ENCODE measurements around the gene GFI1. TPM values are rescaled to one million over a fixed set of nuclear protein-coding genes. Genes with fewer than 3 reads are reported as not detected.

GFI1 gene
- total and polyA plus RNA-seq, 9 donors, result 0.12 to 0.92 (median 0.33) TPM; not detected in 1

DNA sequence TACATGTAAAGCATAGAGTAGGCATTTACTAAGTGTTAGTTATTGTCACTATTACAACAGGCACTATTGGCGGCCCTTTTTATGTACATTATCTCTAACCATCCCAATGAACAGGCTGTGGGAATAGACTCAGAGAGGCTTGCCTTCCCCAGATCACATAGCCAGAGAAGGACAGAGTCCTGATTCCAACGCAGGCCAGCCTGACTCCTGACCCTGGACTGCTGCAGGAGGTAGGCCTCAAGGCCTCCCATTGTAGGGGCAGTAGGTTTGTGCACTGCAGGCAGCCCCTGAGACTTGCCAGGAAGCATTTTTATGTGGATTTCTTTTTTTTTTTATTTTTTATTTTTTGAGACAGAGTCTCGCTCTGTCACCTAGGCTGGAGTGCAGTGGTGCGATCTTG is 6.4 kb upstream of the GFI1 start:
- no peak for TF ChIP-seq POLR2A (IDR thresholded peaks at IDR 0.05)
- TF ChIP-seq EP300 (IDR thresholded peaks at IDR 0.05), result no peak
- TF ChIP-seq, protein P1, sequence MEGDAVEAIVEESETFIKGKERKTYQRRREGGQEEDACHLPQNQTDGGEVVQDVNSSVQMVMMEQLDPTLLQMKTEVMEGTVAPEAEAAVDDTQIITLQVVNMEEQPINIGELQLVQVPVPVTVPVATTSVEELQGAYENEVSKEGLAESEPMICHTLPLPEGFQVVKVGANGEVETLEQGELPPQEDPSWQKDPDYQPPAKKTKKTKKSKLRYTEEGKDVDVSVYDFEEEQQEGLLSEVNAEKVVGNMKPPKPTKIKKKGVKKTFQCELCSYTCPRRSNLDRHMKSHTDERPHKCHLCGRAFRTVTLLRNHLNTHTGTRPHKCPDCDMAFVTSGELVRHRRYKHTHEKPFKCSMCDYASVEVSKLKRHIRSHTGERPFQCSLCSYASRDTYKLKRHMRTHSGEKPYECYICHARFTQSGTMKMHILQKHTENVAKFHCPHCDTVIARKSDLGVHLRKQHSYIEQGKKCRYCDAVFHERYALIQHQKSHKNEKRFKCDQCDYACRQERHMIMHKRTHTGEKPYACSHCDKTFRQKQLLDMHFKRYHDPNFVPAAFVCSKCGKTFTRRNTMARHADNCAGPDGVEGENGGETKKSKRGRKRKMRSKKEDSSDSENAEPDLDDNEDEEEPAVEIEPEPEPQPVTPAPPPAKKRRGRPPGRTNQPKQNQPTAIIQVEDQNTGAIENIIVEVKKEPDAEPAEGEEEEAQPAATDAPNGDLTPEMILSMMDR (IDR thresholded peaks at IDR 0.05), result no peak
- Histone ChIP-seq H3K27ac (no peak overlapping the region), H3K4me1 (ENCODE audit: insufficient read depth) (no peaks in the 10 kb centered on the region), H3K36me3 (no peaks in the 10 kb centered on the region), H3K4me3 (no peak overlapping the region), H3K27me3 (no peaks in the 10 kb centered on the region), H3K9me3 (no peaks in the 10 kb centered on the region)
- no peak for DNase-seq
- intact Hi-C loops (cut with DNase I), result no loop called here
- WGBS, 3 donors, result 89 to 93% (median 89%) methylated on average over 4 of the region's 4 CpGs

DNA sequence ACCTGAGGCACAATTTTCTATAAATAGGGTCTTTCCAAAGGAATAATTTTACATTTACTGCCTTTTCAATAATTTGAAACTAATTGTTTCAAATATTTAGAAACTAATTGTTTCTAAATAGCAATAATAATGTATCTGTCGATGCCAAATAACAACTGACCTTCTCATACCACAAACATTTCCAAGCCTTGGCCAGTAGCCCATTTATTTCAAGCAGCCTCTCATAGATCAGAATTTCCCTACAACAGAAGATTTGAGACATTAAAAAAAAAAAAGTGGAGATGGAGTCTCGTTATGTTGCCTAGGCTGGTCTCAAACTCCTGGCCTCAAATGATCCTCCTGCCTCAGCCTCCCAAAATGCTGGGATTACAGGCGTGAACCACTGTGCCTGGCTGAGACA is 2.1 kb upstream of the GFI1 start:
- no peak for DNase-seq
- intact Hi-C loops (cut with DNase I), result no loop called here
- WGBS, 3 donors, result 51 to 64% (median 52%) methylated on average over 3 of the region's 3 CpGs
- TF ChIP-seq EP300 (IDR thresholded peaks at IDR 0.05) (no peak), POLR2A (IDR thresholded peaks at IDR 0.05) (no peak)
- TF ChIP-seq, protein P1 (IDR thresholded peaks at IDR 0.05), result no peak
- Histone ChIP-seq H3K27ac (no peak overlapping the region), H3K4me3 (no peak overlapping the region), H3K36me3 (no peaks in the 10 kb centered on the region), H3K9me3 (no peaks in the 10 kb centered on the region), H3K27me3 (no peaks in the 10 kb centered on the region), H3K4me1 (ENCODE audit: insufficient read depth) (peaks cover 13% of the 10 kb centered on the region)

DNA sequence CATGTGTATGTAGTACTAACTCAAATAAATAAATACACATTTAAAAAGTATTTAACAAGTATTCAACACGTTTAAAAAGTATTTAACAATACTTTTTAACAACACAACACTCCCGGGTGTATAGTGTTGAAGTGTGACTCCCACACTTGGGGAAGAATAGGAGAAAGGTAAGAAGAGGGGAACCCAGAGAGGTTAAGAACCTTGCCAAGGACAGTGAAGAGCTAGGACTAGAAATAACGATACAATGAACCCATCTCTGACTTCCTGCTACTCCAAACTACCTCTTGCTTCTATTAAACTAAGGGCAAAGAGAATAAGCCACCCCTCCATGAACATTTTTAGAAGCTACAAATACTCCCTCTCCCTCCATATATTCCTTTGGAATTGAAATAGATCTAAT is 1.7 kb upstream of the GFI1 start:
- Histone ChIP-seq H3K36me3 (no peaks in the 10 kb centered on the region), H3K27me3 (no peaks in the 10 kb centered on the region), H3K4me3 (no peak overlapping the region), H3K4me1 (ENCODE audit: insufficient read depth) (peaks cover 13% of the 10 kb centered on the region), H3K27ac (no peak overlapping the region), H3K9me3 (no peaks in the 10 kb centered on the region)
- intact Hi-C loops (cut with DNase I), result no loop called here
- no peak for DNase-seq
- WGBS, 3 donors, result 36 to 45% (median 39%) methylated on average over 3 of the region's 3 CpGs
- TF ChIP-seq, protein P1 (IDR thresholded peaks at IDR 0.05), result no peak
- no peak for TF ChIP-seq EP300 (IDR thresholded peaks at IDR 0.05)
- TF ChIP-seq POLR2A (IDR thresholded peaks at IDR 0.05), result no peak

DNA sequence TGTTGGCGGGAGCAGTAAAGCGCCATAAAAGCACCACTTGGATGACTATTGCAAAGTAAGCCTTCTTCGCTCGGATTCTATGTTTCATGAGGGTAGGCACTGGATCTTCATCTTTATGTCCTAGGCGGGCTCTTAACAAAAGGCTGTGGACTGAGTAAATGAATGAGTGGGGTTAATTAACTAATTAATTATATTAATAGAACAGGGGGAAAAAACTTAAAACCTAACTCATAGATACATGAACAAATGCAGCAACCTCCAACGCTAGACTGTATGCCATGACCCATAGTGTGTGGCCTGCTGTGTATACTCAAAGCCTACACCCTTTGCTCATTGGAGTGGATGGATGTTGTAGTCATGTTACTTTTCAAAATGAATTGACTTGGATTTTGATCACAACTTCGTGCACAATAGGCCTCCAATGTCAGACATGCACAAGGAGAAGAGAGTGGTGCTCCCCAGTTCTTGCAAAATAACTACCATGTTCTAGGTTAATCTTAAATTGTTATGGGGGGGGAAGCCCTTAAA is 417 bp upstream of the GFI1 start:
- Histone ChIP-seq H3K4me3 (no peak overlapping the region), H3K27me3 (no peaks in the 10 kb centered on the region)
- WGBS, 3 donors, result 70 to 72% (median 70%) methylated on average over 7 of the region's 7 CpGs

More for the DNA sequence above, 417 bp upstream of the GFI1 start:
- DNase-seq, result no peak
- Histone ChIP-seq H3K9me3 (no peaks in the 10 kb centered on the region), H3K27ac (no peak overlapping the region), H3K4me1 (ENCODE audit: insufficient read depth) (peaks cover 16% of the 10 kb centered on the region), H3K36me3 (no peaks in the 10 kb centered on the region)
- intact Hi-C loops (cut with DNase I), result no loop called here
- no peak for TF ChIP-seq EP300 (IDR thresholded peaks at IDR 0.05)
- TF ChIP-seq, protein P1 (IDR thresholded peaks at IDR 0.05), result no peak

Data from ovary (tissue), 9 donors.